Endothelial cell of umbilical vein (primary cell): Measurements from ENCODE around the gene RAPGEF4.

Source experiments
- CTCF ChIP-seq, 2 donors: IDR thresholded peaks; 1 replicate in 1 of 2; 2 replicates in 1 of 2; pipeline ENCODE4 v1.5.1; 2011; ENCODE audit warnings: low read length in 2 of 2, mild to moderate bottlenecking in 2 of 2, moderate library complexity in 2 of 2, control low read depth in 1 of 2, inconsistent platforms in 1 of 2, low read depth in 1 of 2; ENCODE audit not compliant: insufficient read depth in 1 of 2; ENCODE audit errors: extremely low read depth in 1 of 2
- EZH2 ChIP-seq: IDR thresholded peaks from 2 replicates; pipeline ENCODE4 v1.6.1; 2012; ENCODE audit warnings: borderline replicate concordance, low read depth, mild to moderate bottlenecking, moderate library complexity, low read length, inconsistent platforms; ENCODE audit not compliant: severe bottlenecking
- FOS ChIP-seq: IDR thresholded peaks from 2 replicates; pipeline ENCODE4 v1.6.1; 2011; ENCODE audit warnings: mild to moderate bottlenecking, low read length, moderate library complexity, borderline replicate concordance; ENCODE audit not compliant: insufficient read depth
- GATA2 ChIP-seq: IDR thresholded peaks from 2 replicates; pipeline ENCODE4 v1.7.0; 2011; ENCODE audit warnings: low read depth, mild to moderate bottlenecking, moderate library complexity, mixed read lengths, low read length; ENCODE audit not compliant: insufficient read length, insufficient read depth
- JUN ChIP-seq: IDR thresholded peaks from 2 replicates; pipeline ENCODE4 v1.6.1; 2011; ENCODE audit warnings: borderline replicate concordance, low read depth; ENCODE audit not compliant: insufficient read length, insufficient read depth
- MAX ChIP-seq: IDR thresholded peaks from 2 replicates; pipeline ENCODE4 v1.6.1; 2011; ENCODE audit not compliant: insufficient read depth, insufficient read length
- MYC ChIP-seq: IDR thresholded peaks from one replicate; pipeline ENCODE4 v1.6.1; 2011; ENCODE audit warnings: mild to moderate bottlenecking, low read depth, low read length
- POLR2A ChIP-seq: IDR thresholded peaks from 2 replicates; pipeline ENCODE4 v1.6.1; 2012; ENCODE audit warnings: low read depth, mild to moderate bottlenecking, control low read depth, low read length
- POLR2AphosphoS5 ChIP-seq: IDR thresholded peaks from 2 replicates; pipeline ENCODE4 v1.6.1; 2012; ENCODE audit warnings: low read depth, mild to moderate bottlenecking, control low read depth, low read length, moderate library complexity; ENCODE audit not compliant: insufficient read depth

- TF ChIP-seq CTCF (IDR thresholded peaks at IDR 0.05; ENCODE audit: extremely low read depth in 1 of 2, insufficient read depth in 1 of 2, low read depth in 1 of 2, low read length in 2 of 2) = no peak
- no peak for TF ChIP-seq POLR2A
- no peak for TF ChIP-seq GATA2
- no peak for TF ChIP-seq POLR2AphosphoS5
- no peak for TF ChIP-seq MYC
- TF ChIP-seq JUN = no peak
- no peak for TF ChIP-seq EZH2
- TF ChIP-seq MAX = no peak
- no peak for TF ChIP-seq FOS
These were observed 13.7 kb downstream of the RAPGEF4 start for GRCh38 chr2:172749388-172749787.
